T-helper 17 cell (primary cell): ENCODE measurements around the gene MAPKAP1. TPM values are rescaled to one million over a fixed set of nuclear protein-coding genes. Genes with fewer than 3 reads are reported as not detected.

Experiments used
- ATAC-seq: fragments of 150-1000 bp; cut with Tn5 transposase; 2 replicates; pipeline ENCODE4 v1.10.0; 2021; ENCODE audit warnings: mild to moderate bottlenecking, moderate library complexity
- DNase-seq, 3 donors: peaks; one replicate each; pipeline versions ENCODE4 v3.0.0 to v3.0.0-alpha.2; 2020 to 2021
- H3K9me3 ChIP-seq: one replicate; pipeline ENCODE4 v1.7.0; 2013; ENCODE audit warnings: low read length, mild to moderate bottlenecking; ENCODE audit not compliant: control insufficient read depth, poor library complexity, severe bottlenecking
- H3K27ac Mint-ChIP-seq: one replicate; pipeline ENCODE4 v1.8.0; 2022; ENCODE audit warnings: mild to moderate bottlenecking, moderate library complexity, mixed read lengths
- H3K27me3 Mint-ChIP-seq: one replicate; pipeline ENCODE4 v1.8.0; 2022; ENCODE audit warnings: mixed read lengths
- H3K36me3 Mint-ChIP-seq: one replicate; pipeline ENCODE4 v1.8.0; 2022; ENCODE audit warnings: low read depth, mixed read lengths
- H3K4me1 Mint-ChIP-seq: one replicate; pipeline ENCODE4 v1.8.0; 2022; ENCODE audit warnings: mild to moderate bottlenecking, mixed read lengths
- H3K4me3 Mint-ChIP-seq: one replicate; pipeline ENCODE4 v1.8.0; 2022; ENCODE audit warnings: mild to moderate bottlenecking, moderate library complexity, mixed read lengths
- total RNA-seq, 4 donors: library from RNA in 2 of 4; stranded (reverse) in 2 of 4; gene quantifications; one replicate each; pipeline ENCODE4 v1.2.3 and lab custom pipeline; 2022 to 2026

The MAPKAP1 gene
- total RNA-seq, 2 donors from 2014 or later: 46.6 to 52.9 TPM

DNA sequence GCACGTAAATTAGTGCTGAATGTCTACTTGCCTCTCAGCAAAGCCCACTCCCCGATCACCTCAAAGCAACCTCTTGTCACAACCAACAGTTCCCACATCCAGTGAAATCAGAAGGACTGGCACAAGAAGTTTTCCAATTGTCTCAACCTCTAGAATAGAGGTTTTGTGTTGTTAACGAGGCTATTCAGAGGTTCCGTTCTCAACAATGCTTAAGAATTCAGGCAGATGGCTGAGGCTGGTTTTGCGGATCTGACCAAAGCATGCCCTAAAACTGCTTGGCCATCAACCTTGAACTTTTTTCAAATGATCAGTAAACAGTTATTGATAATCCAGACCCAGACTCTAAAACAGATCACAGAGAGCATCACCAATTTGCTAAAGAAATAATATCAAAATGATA, 52.9 kb downstream of the MAPKAP1 start:
- DNase-seq (no peak), ATAC-seq (no peak)
- Mint-ChIP-seq H3K4me1 (peaks cover 29% of the 10 kb centered on the region), H3K36me3 (peaks cover 16% of the 10 kb centered on the region), H3K27me3 (no peaks in the 10 kb centered on the region), H3K4me3 (no peak overlapping the region), H3K27ac (no peak overlapping the region)
- H3K9me3 ChIP-seq: no peaks in the 10 kb centered on the region

DNA sequence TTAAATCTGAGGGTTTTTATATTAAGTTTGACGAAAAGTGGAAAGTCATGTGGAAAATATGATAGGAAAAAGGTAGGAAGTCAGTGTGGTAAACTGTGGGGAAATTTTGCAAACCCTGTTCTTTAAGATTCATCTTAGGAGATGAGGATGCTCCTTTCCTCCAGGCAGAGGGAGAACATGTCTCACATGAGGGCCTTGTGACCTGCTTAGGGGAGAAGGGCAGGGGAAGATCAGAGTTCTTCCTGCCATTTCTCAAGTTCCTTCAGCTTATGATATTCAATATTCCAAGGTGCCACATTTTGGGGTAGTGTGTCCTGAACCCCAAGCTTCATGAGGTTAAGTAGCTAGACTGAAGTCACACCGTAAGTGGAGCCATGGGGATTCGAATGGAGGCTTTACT, 53.7 kb downstream of the MAPKAP1 start:
- no peaks in the 10 kb centered on the region for H3K9me3 ChIP-seq
- no peaks in the 10 kb centered on the region for H3K27me3 Mint-ChIP-seq
- H3K36me3 Mint-ChIP-seq: peaks cover 16% of the 10 kb centered on the region
- no peak overlapping the region for H3K27ac Mint-ChIP-seq
- peaks cover 29% of the 10 kb centered on the region for H3K4me1 Mint-ChIP-seq
- no peak overlapping the region for H3K4me3 Mint-ChIP-seq
- ATAC-seq: no peak
- DNase-seq: no peak

DNA sequence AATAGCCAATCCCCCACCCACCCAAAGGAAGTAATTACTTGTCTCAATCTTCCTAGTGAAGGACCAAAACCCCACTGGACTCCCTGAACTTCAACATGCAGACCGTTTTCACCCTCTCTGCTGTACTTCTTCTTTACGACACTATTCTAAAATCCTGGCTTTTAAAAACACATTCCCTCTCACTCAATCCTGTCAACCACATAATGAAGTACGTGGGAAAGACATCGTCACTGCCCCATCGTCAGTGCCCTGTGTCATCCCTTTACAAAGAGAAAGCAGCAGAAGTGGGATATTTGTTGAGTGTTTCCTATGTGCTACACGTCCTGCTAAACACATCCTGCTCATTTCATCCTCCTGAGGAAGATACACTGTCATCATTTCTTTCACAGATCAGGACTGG, 54.2 kb downstream of the MAPKAP1 start:
- H3K27me3 Mint-ChIP-seq: no peaks in the 10 kb centered on the region
- H3K4me3 Mint-ChIP-seq: no peak overlapping the region
- DNase-seq: no peak
- H3K4me1 Mint-ChIP-seq: peaks cover 30% of the 10 kb centered on the region
- H3K9me3 ChIP-seq: no peaks in the 10 kb centered on the region
- no peak for ATAC-seq
- peaks cover 12% of the 10 kb centered on the region for H3K36me3 Mint-ChIP-seq
- H3K27ac Mint-ChIP-seq: no peak overlapping the region

DNA sequence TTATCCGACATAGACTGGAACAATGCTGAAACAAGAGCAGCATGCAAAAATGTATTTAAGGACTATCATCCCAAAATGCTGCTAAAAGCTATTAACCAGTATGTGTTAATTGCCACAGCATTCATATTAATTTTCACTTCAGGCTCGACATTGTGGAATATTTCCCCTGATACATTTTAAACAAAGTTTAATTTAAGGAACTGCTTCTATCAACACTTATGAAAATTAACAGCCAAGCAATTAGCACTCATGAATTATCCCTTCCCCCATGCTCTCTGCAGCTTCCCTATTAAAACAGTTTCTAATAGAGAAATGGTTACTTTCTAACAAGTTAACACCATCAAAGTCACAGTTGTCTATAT, 54.8 kb downstream of the MAPKAP1 start:
- no peaks in the 10 kb centered on the region for H3K27me3 Mint-ChIP-seq
- DNase-seq (no peak), ATAC-seq (no peak)
- H3K36me3 Mint-ChIP-seq: peaks cover 11% of the 10 kb centered on the region
- H3K4me1 Mint-ChIP-seq: peaks cover 35% of the 10 kb centered on the region
- H3K4me3 Mint-ChIP-seq: no peak overlapping the region
- no peak overlapping the region for H3K27ac Mint-ChIP-seq
- H3K9me3 ChIP-seq: no peaks in the 10 kb centered on the region

DNA sequence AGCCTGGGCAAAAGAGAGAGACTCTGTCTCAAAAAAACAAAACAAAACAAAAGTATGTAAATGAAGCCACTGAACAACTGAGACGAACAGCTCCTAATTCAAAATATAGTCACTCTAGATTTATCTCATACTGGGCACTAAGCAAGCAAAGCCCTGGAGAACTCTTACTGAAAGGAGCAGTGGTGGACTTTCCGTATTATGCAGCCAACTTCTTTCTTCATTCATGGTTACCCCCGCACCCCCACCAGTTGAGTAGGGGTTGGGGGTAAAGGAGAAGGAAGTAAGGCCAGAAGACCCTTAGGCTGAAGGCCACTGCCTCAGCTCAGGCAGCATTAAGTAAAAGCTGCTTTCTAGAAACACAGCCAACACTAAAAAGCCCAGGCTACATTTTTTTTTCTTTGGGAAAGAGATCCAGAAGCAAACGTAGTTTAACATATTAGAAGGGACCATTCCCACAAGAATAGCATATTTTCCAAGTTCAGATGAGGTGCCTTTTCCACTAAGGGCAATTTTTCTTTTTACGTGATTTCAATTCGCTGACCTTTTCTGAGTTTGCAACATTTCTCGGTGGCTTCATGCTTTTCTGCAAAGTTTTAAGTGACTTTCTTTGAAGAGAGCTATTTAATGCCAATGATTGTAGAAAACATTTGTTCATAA, 55.3 kb downstream of the MAPKAP1 start:
- Mint-ChIP-seq H3K27me3 (no peaks in the 10 kb centered on the region), H3K4me3 (no peak overlapping the region), H3K27ac (no peak overlapping the region), H3K4me1 (peaks cover 40% of the 10 kb centered on the region), H3K36me3 (peaks cover 11% of the 10 kb centered on the region)
- DNase-seq (no peak), ATAC-seq (no peak)
- no peaks in the 10 kb centered on the region for H3K9me3 ChIP-seq

DNA sequence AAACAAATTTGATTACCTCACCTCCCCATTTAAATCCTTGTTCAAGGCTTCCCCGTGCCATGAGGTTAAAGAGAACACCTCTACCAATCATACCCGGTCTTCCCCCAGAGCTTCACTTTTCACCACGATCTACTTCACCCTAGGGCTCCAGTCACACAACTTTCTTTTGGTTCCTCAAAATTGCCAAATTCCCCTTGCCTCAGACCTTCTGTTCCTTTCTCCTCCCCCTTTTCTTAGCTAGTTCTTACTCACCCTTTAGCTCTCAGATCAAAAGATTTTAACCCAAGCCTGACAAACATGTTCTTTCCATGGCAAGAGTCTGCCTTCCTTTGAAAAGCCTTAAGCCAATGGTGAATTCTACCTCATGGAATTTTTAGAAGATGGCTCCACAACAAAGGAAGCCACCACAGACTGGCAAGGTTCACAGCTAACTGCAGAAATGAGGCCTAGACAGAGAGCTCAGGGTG, 56.7 kb downstream of the MAPKAP1 start:
- Mint-ChIP-seq H3K27ac (peak overlapping the region; percentile 91), H3K36me3 (peaks cover 11% of the 10 kb centered on the region), H3K4me1 (peaks cover 42% of the 10 kb centered on the region), H3K27me3 (no peaks in the 10 kb centered on the region), H3K4me3 (peak overlapping the region; percentile 62)
- peak; percentile 77 for ATAC-seq
- no peaks in the 10 kb centered on the region for H3K9me3 ChIP-seq
- no peak for DNase-seq

DNA sequence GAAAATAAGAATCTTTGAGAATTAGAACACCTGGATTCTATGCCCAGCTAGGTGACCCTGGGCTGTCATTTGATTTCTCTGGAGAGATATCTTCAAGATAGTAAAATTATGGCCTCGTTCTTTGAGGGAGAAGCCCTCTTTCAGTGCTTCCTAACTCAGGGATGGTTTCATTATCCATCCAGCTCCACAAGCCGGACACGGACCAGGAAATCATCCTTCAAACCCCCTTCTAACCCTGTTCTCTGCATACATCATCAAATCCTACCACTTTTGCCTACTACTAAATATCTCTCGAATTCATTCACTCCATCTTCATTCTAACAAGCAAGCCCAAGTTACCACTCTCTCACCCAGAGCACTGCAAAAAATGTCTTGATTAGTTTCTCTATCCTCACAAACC, 57.2 kb downstream of the MAPKAP1 start:
- Mint-ChIP-seq H3K4me3 (peak overlapping the region; percentile 62), H3K27ac (peak overlapping the region; percentile 91), H3K4me1 (peaks cover 43% of the 10 kb centered on the region), H3K27me3 (no peaks in the 10 kb centered on the region), H3K36me3 (peaks cover 11% of the 10 kb centered on the region)
- no peak for DNase-seq
- no peak for ATAC-seq
- no peaks in the 10 kb centered on the region for H3K9me3 ChIP-seq

DNA sequence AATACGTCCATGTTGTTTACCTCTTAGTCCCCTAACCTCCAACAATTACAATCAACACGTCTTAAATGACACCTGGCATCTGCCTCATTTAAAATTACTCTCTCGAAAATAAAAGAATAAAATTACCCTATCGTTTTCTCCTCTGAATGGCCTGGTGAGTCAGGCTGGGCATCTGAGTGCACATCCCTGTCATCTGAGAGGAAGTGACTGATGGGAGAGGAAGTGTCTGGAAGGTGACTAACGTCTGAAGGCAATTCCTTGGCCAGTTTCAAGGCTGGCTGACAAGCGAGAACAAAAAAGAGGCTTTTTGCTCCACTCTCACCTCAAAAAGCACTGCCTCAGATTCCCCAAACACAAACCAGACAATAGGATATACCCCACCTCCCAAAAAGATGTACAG, 57.7 kb downstream of the MAPKAP1 start:
- H3K9me3 ChIP-seq: no peaks in the 10 kb centered on the region
- Mint-ChIP-seq H3K27ac (peak overlapping the region; percentile 91), H3K4me3 (no peak overlapping the region), H3K27me3 (no peaks in the 10 kb centered on the region), H3K36me3 (peaks cover 11% of the 10 kb centered on the region), H3K4me1 (peaks cover 44% of the 10 kb centered on the region)
- no peak for ATAC-seq
- no peak for DNase-seq

DNA sequence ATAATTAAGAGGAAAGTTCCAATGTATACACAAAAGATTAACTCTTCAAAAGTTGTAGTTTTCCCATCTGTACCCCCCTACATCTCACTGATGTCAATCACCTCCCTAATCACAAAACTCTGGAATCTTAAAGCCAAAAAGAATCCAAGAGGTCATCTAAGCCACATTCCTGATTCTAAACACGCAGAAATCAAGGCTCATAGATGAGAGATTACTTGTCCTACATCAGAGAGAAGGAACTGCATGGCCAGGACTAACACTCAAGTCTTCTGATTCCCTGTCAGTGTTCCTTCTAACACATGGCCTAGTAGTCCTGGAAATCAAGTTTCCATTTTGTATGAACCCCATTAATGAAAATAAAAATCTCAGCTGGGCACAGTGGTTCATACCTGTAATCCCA, 58.7 kb downstream of the MAPKAP1 start:
- no peak overlapping the region for H3K4me3 Mint-ChIP-seq
- peak overlapping the region; percentile 91 for H3K27ac Mint-ChIP-seq
- H3K27me3 Mint-ChIP-seq: no peaks in the 10 kb centered on the region
- no peak for DNase-seq
- no peak for ATAC-seq
- peaks cover 44% of the 10 kb centered on the region for H3K4me1 Mint-ChIP-seq
- no peaks in the 10 kb centered on the region for H3K9me3 ChIP-seq
- H3K36me3 Mint-ChIP-seq: peaks cover 11% of the 10 kb centered on the region

DNA sequence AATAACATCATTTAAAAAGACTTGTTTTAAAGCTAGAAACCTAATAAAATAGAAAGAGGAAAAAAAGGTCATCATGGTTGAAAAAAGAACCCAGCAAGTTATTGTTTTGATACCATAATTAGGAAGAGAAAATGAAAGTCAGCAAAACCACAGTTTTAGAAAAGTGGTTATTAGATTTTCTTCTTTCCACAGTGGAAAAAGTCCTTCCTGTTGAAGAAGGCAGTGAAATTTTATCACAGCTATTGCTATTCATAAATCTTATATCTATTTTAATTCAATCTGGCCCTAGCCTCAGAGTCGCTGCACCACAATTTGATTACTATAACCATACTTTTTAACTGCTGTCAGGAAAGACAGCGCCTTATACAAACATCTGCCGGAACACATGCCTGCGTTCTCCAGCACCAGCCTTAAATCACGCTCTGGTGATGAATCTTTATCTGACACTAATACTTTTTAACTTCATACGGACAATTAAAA, 60.3 kb downstream of the MAPKAP1 start:
- H3K27ac Mint-ChIP-seq: peak overlapping the region; percentile 91
- ATAC-seq: peak; percentile 32
- no peaks in the 10 kb centered on the region for H3K27me3 Mint-ChIP-seq
- no peak for DNase-seq
- peaks cover 38% of the 10 kb centered on the region for H3K4me1 Mint-ChIP-seq
- H3K4me3 Mint-ChIP-seq: peak overlapping the region; percentile 66
- no peaks in the 10 kb centered on the region for H3K9me3 ChIP-seq
- peaks cover 5% of the 10 kb centered on the region for H3K36me3 Mint-ChIP-seq

DNA sequence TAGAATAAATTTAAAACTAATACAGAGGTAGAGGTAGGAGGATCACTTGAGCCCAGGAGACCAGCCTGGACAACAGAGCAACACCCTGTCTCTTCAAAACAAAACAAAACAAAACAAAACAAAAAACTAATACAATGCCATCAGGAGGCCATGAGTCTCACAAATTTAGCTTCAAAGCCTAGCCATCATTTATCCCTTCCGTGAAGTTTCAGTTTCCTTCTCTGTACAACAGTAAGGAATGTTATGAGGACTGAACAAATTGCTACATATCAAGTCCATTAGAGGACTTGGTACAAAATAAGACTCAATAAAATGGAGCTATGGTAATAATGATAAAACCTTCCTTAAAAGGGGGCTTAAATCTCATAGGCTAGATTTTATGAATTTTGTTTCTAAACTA, 60.8 kb downstream of the MAPKAP1 start:
- H3K36me3 Mint-ChIP-seq: peaks cover 5% of the 10 kb centered on the region
- no peak for ATAC-seq
- H3K4me1 Mint-ChIP-seq: peaks cover 38% of the 10 kb centered on the region
- H3K27me3 Mint-ChIP-seq: no peaks in the 10 kb centered on the region
- no peak for DNase-seq
- no peaks in the 10 kb centered on the region for H3K9me3 ChIP-seq
- H3K4me3 Mint-ChIP-seq: peak overlapping the region; percentile 64
- peak overlapping the region; percentile 91 for H3K27ac Mint-ChIP-seq

DNA sequence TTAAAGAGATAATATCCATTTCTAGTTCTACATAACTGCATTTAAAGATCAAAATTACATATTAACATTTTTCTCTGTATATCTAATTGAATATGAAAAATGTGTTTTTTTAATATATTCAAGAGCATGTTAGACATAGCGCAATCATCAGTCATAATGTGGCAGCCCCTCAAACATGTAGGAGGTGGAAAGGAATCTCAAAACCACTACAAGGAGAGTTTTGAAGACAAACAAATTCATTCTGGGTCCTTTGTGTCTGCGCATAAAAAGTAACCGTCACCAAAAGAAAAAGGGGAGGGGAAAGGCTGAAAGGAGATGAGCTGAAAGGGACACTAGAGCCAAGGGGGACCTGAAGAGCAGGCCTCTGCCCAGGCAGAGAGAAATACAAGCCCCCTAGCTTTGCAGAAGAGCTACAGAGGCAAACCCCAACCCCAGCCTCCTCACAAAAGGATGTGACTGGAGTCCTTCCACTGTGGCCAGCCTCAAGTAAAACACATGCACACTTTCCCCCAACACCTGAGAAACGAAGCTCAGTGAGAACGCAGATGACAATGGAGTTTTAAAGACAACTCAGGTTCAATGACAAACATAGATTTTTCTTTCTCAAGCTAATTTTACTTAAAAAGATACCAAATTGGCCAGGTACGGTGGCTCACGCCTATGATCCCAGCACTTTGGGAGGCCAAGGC, 62.0 kb downstream of the MAPKAP1 start:
- ATAC-seq (no peak), DNase-seq (no peak)

DNA sequence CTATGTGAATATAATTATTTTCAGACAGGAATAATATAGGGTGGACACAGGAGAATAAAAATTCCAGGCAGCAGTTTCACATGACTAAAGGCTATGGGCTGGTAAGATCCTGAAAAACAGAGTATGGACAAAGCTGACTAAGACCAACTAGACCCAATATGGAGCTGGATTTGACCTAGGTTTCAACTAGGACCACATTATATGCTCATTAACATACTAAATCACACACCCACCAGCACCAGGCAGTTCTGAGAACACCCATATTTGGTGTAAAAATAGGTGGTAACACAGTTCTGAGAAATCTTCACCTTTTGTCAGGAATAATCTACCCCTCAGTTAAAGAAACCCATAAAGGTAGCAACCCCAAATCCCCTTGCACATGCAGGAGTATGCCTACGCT, 64.7 kb downstream of the MAPKAP1 start:
- ATAC-seq: no peak
- Mint-ChIP-seq H3K36me3 (no peaks in the 10 kb centered on the region), H3K27ac (no peak overlapping the region), H3K27me3 (no peaks in the 10 kb centered on the region), H3K4me1 (peaks cover 27% of the 10 kb centered on the region), H3K4me3 (no peak overlapping the region)
- no peaks in the 10 kb centered on the region for H3K9me3 ChIP-seq
- DNase-seq: no peak

More for the DNA sequence above, 62.0 kb downstream of the MAPKAP1 start:
- Mint-ChIP-seq H3K36me3 (peaks cover under 1% of the 10 kb centered on the region), H3K4me3 (no peak overlapping the region), H3K27me3 (no peaks in the 10 kb centered on the region), H3K4me1 (peaks cover 27% of the 10 kb centered on the region), H3K27ac (no peak overlapping the region)
- H3K9me3 ChIP-seq: no peaks in the 10 kb centered on the region

DNA sequence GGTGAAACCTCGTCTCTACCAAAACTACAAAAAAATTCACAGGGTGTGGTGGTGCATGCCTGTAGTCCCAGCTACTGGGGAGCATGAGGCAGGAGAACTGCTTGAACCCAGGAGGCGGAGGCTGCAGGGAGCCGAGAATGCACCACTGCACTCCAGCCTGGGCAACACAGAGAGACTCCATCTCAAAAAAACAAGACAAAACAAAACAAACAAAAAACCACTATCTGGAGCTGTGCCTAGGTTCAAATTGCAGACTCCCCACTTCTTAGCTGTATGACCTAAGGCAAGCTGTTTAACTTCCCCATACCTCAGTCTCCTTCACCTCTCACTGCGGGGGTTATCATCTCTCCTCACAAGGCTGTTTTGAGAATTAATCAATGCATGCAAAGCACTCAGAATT, 68.0 kb downstream of the MAPKAP1 start:
- Mint-ChIP-seq H3K27me3 (no peaks in the 10 kb centered on the region), H3K4me3 (no peak overlapping the region), H3K4me1 (peaks cover 36% of the 10 kb centered on the region), H3K36me3 (peaks cover 3% of the 10 kb centered on the region), H3K27ac (no peak overlapping the region)
- DNase-seq (no peak), ATAC-seq (no peak)
- H3K9me3 ChIP-seq: no peaks in the 10 kb centered on the region
